GM19372 (cell line): Measurements from ENCODE around the gene SPATA2.
"Not testable (repeated sequence)": the region's sequence is repeated elsewhere in the genome, so short reads cannot be mapped to it uniquely, and the experiment has no call there.

ENCODE experiments used
- ATAC-seq: cut with Tn5 transposase; IDR thresholded peaks from one replicate; pipeline ENCODE4 v1.9.1; 2021; ENCODE audit warnings: mild to moderate bottlenecking, low read depth, moderate library complexity; ENCODE audit not compliant: unreplicated experiment

The SPATA2 gene, protein sequence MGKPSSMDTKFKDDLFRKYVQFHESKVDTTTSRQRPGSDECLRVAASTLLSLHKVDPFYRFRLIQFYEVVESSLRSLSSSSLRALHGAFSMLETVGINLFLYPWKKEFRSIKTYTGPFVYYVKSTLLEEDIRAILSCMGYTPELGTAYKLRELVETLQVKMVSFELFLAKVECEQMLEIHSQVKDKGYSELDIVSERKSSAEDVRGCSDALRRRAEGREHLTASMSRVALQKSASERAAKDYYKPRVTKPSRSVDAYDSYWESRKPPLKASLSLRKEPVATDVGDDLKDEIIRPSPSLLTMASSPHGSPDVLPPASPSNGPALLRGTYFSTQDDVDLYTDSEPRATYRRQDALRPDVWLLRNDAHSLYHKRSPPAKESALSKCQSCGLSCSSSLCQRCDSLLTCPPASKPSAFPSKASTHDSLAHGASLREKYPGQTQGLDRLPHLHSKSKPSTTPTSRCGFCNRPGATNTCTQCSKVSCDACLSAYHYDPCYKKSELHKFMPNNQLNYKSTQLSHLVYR

DNA sequence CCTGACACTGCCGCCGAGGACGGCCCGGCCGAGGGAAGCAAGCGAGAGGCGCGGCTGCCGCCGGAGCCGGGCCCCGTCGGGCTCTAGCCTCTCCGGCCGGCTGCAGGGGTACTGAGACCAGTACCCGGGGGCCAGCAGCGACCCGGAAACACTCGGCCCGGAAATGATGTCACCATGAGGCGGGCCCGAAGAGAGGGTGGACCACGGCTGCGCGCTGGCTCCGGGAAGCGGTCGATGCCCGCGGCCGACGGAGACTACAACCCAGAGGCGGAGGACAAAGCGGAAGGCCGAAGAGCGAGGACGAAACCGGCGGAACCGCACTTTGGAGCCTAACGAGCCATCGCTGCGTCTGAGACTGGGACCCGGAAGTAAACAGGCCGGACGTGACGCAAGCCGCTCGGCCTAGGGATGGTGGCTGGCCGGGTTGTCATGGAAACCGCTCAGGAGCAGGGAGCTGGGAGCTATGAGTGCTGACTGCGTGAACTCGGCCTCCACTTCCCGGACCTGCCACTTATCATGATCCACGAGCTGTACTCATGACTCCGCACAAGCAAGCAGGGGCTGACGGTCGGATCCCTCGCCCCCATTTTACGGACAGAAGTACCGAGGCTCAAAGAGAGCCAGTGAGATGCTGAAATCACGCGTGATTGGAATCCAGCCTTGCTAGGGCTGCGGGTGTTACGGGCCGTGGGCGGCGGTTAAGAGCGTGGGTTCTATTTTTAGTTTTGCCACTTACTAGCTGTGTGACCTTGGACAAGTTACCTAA lies at the start of gene SPATA2:
Gene SPATA2, minus strand, starts transcription at position 150 of the 766 bp plus-strand sequence. CDS start 7,039 bp downstream, outside the sequence.
- peak; percentile 84 for ATAC-seq

GRCh38 chr20:49961413-49961812 lies 46.1 kb upstream of the SPATA2 start:
- no peak for ATAC-seq

DNA sequence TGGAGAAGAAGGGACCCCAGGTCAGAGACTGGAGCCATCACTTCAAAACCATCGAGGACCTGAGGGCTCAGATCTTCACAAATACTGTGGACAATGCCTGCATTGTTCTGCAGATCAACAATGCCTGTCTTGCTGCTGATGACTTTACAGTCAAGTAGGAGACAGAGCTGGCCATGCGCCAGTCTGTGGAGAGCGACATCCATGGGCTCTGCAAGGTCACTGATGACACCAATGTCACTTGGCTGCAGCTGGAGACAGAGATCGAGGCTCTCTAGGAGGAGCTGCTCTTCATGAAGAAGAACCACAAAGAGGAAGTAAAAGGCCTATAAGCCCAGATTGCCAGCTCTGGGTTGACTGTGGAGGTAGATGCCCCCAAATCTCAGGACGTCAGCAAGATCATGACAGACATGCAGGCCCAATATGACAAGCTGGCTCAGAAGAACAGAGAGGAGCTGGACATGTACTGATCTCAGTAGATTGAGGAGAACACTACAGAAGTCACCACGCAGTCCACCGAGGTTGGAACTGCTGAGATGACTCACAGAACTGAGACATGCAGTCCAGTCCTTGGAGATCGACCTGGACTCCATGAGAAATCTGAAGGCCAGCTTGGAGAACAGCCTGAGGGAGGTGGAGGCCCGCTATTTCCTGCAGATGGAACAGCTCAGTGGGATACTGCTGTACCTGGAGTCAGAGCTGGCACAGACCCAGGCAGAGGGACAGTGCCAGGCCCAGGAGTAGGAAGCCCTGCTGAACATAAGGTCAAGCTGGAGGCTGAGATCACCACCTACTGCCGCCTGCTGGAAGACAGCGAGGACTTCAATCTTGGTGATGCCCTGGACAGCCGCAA lies 42.0 kb upstream of the SPATA2 start:
- not testable (repeated sequence) for ATAC-seq

DNA sequence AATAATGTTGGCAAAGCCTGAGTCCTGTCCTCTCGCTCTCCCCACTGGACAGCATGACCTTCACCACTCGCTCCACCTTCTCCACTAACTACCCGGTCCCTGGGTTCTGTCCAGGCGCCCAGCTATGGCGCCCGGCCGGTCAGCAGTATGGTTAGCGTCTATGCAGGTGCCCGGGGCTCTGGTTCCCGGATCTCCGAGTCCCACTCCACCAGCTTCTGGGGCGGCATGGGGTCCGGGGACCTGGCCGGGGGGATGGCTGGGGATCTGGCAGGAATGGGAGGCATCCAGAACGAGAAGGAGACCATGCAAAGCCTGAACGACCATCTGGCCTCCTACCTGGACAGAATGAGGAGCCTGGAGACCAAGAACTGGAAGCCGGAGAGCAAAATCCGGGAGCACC lies 41.4 kb upstream of the SPATA2 start:
- ATAC-seq, result no peak

GRCh38 chr20:49955830-49956396 lies 40.6 kb upstream of the SPATA2 start:
- ATAC-seq, result not testable (repeated sequence)

GRCh38 chr20:49955167-49955566 lies 39.8 kb upstream of the SPATA2 start:
- ATAC-seq, result no peak

DNA sequence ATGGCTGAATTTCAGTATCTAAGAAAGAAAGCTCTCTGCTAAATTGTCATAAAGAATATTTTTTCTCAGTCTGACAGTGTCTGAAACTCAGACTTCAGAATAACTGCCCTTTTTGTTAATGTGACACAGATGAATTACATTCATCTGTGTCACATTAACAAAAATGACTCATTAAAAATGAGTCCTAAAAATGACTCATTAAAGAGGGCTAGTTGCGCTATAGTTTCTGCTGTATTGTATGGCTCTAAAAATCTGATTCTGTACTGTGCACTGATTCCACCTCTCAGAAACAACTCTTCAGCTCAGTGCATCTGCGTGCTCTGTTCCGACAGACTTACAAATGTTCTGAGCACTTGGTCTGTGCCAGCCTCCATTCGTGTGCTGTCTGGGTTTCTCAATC lies 35.8 kb upstream of the SPATA2 start:
- no peak for ATAC-seq

GRCh38 chr20:49948809-49949507 lies 33.6 kb upstream of the SPATA2 start:
- no peak for ATAC-seq

DNA sequence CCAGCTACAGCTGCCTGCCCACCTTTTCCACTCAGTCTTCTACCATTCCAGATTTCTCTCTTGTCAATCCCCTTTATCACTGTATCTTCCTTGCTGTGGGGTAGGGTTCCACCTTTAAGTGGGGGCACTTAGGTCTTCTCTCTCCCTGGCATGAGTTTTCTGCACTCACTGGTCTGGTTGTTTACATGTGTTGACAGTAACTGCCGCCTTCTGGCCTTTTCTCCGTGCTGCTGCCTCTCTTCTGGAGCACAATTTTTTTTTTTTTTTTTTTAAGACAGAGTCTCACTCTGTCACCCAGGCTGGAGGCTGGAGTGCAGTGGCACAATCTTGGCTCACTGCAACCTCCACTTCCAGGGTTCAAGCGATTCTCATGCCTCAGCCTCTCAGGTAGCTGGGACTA lies 32.8 kb upstream of the SPATA2 start:
- no peak for ATAC-seq

GRCh38 chr20:49945701-49946477 lies 30.6 kb upstream of the SPATA2 start:
- ATAC-seq, result no peak

DNA sequence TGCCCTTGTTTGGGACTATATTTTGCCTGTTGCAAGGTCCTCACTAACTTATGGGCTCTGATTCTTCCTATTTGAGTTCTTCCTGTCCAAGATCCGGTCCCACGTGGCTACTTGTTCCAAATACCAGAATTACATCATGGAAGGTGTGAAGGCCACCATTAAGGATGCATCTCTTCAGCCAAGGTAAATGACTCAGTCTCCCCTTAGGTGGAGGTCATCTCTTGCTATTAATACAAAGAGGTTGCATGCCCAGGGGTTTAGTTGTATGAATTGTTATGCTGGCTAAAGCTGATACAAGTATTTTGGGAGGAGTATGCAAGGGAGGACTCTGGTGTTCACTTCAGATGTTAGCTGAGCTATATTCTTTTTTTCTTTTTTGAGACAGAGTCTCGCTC lies 30.0 kb upstream of the SPATA2 start:
- no peak for ATAC-seq

GRCh38 chr20:49942942-49943341 lies 27.6 kb upstream of the SPATA2 start:
- ATAC-seq, result no peak

- no peak for ATAC-seq
Measured at GRCh38 chr20:49942303-49942702, 27.0 kb upstream of the SPATA2 start.

DNA sequence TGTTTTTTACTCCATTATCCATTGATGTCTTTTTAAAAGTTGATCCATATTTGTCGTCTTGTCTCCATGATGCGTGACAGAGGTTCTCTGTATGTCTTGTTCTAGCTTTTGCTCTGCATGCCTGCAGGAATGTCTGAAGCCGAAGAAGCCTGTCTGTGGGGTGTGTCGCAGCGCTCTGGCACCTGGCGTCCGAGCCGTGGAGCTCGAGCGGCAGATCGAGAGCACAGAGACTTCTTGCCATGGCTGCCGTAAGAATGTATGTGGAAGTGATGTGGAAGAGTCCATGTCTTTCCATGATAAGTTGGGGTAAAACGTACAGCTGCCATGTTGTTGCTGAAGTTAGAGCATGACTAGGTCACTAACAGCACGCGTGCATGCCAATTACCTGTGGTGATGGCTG lies 26.1 kb upstream of the SPATA2 start:
- ATAC-seq, result no peak

GRCh38 chr20:49938173-49939163 lies 23.1 kb upstream of the SPATA2 start:
- ATAC-seq, result no peak

GRCh38 chr20:49937027-49937929 lies 21.9 kb upstream of the SPATA2 start:
- ATAC-seq, result no peak
